Measurements from ENCODE around the gene FMNL1. TPM values are rescaled to one million over a fixed set of nuclear protein-coding genes. Genes with fewer than 3 reads are reported as not detected.
A peak's percentile ranks its signal among the peaks of the same experiment; 100 is the strongest.

The FMNL1 gene
- total RNA-seq, 1 donor from 2014 or later = 469 TPM

- Mint-ChIP-seq H3K36me3 (ENCODE audit: low read depth) (peaks cover 79% of the 10 kb centered on the region), H3K9me3 (no peaks in the 10 kb centered on the region), H3K4me3 (ENCODE audit: low read depth) (peak overlapping the region; percentile 80), H3K4me1 (ENCODE audit: low read depth) (peaks cover 68% of the 10 kb centered on the region), H3K27ac (peak overlapping the region; percentile 97), H3K27me3 (ENCODE audit: low read depth) (no peaks in the 10 kb centered on the region)
- intact Hi-C loops (cut with micrococcal nuclease) = no loop called here
- no peak for DNase-seq (ENCODE audit: low spot score)
Measured at GRCh38 chr17:45232514-45233422, 11.1 kb downstream of the FMNL1 start.

GRCh38 chr17:45233423-45233924 lies 11.8 kb downstream of the FMNL1 start:
- intact Hi-C loops (cut with micrococcal nuclease) = no loop called here
- DNase-seq (ENCODE audit: low spot score) = no peak
- no peaks in the 10 kb centered on the region for H3K9me3 Mint-ChIP-seq
- peaks cover 86% of the 10 kb centered on the region for H3K36me3 Mint-ChIP-seq (ENCODE audit: low read depth)
- H3K27ac Mint-ChIP-seq = peak overlapping the region; percentile 97
- H3K4me3 Mint-ChIP-seq (ENCODE audit: low read depth) = peak overlapping the region; percentile 6
- peaks cover 66% of the 10 kb centered on the region for H3K4me1 Mint-ChIP-seq (ENCODE audit: low read depth)
- H3K27me3 Mint-ChIP-seq (ENCODE audit: low read depth) = no peaks in the 10 kb centered on the region

- H3K36me3 Mint-ChIP-seq (ENCODE audit: low read depth) = peaks cover 89% of the 10 kb centered on the region
- intact Hi-C loops (cut with micrococcal nuclease) = loop anchor here (1.0 kb wide), 1 partner anchor 16 kb away; no protein-coding TSS in a partner anchor
- no peaks in the 10 kb centered on the region for H3K27me3 Mint-ChIP-seq (ENCODE audit: low read depth)
- no peak for DNase-seq (ENCODE audit: low spot score)
- peak overlapping the region; percentile 97 for H3K27ac Mint-ChIP-seq
- no peaks in the 10 kb centered on the region for H3K9me3 Mint-ChIP-seq
- H3K4me1 Mint-ChIP-seq (ENCODE audit: low read depth) = peaks cover 61% of the 10 kb centered on the region
- H3K4me3 Mint-ChIP-seq (ENCODE audit: low read depth) = peak overlapping the region; percentile 38
Measured at GRCh38 chr17:45234641-45235415, 13.1 kb downstream of the FMNL1 start.

- H3K4me1 Mint-ChIP-seq (ENCODE audit: low read depth) = peaks cover 53% of the 10 kb centered on the region
- H3K27me3 Mint-ChIP-seq (ENCODE audit: low read depth) = no peaks in the 10 kb centered on the region
- DNase-seq (ENCODE audit: low spot score) = peak; percentile 61
- H3K27ac Mint-ChIP-seq = peak overlapping the region; percentile 97
- H3K36me3 Mint-ChIP-seq (ENCODE audit: low read depth) = peaks cover 91% of the 10 kb centered on the region
- H3K4me3 Mint-ChIP-seq (ENCODE audit: low read depth) = no peak overlapping the region
- no peaks in the 10 kb centered on the region for H3K9me3 Mint-ChIP-seq
- intact Hi-C loops (cut with micrococcal nuclease) = loop anchor here (1.0 kb wide), 1 partner anchor 16 kb away; no protein-coding TSS in a partner anchor
Measured at GRCh38 chr17:45235416-45236281, 14.0 kb downstream of the FMNL1 start.

- Mint-ChIP-seq H3K4me1 (ENCODE audit: low read depth) (peaks cover 49% of the 10 kb centered on the region), H3K36me3 (ENCODE audit: low read depth) (peaks cover 93% of the 10 kb centered on the region), H3K4me3 (ENCODE audit: low read depth) (no peak overlapping the region), H3K27me3 (ENCODE audit: low read depth) (no peaks in the 10 kb centered on the region), H3K9me3 (no peaks in the 10 kb centered on the region), H3K27ac (no peak overlapping the region)
- no peak for DNase-seq (ENCODE audit: low spot score)
- intact Hi-C loops (cut with micrococcal nuclease) = no loop called here
Measured at GRCh38 chr17:45236282-45236606, 14.6 kb downstream of the FMNL1 start.

GRCh38 chr17:45237686-45238085 lies 16.0 kb downstream of the FMNL1 start:
- Mint-ChIP-seq H3K27ac (peak overlapping the region; percentile 73), H3K4me3 (ENCODE audit: low read depth) (no peak overlapping the region), H3K9me3 (no peaks in the 10 kb centered on the region), H3K27me3 (ENCODE audit: low read depth) (no peaks in the 10 kb centered on the region), H3K36me3 (ENCODE audit: low read depth) (peaks cover 86% of the 10 kb centered on the region), H3K4me1 (ENCODE audit: low read depth) (peaks cover 36% of the 10 kb centered on the region)
- intact Hi-C loops (cut with micrococcal nuclease) = no loop called here
- DNase-seq (ENCODE audit: low spot score) = no peak

- Mint-ChIP-seq H3K4me1 (ENCODE audit: low read depth) (peaks cover 36% of the 10 kb centered on the region), H3K27ac (peak overlapping the region; percentile 73), H3K9me3 (no peaks in the 10 kb centered on the region), H3K4me3 (ENCODE audit: low read depth) (no peak overlapping the region), H3K36me3 (ENCODE audit: low read depth) (peaks cover 87% of the 10 kb centered on the region), H3K27me3 (ENCODE audit: low read depth) (no peaks in the 10 kb centered on the region)
- intact Hi-C loops (cut with micrococcal nuclease) = no loop called here
- DNase-seq (ENCODE audit: low spot score) = no peak
Measured at GRCh38 chr17:45238155-45238774, 16.6 kb downstream of the FMNL1 start.

- intact Hi-C loops (cut with micrococcal nuclease) = no loop called here
- H3K27ac Mint-ChIP-seq = no peak overlapping the region
- H3K4me1 Mint-ChIP-seq (ENCODE audit: low read depth) = peaks cover 25% of the 10 kb centered on the region
- peaks cover 86% of the 10 kb centered on the region for H3K36me3 Mint-ChIP-seq (ENCODE audit: low read depth)
- H3K27me3 Mint-ChIP-seq (ENCODE audit: low read depth) = no peaks in the 10 kb centered on the region
- H3K9me3 Mint-ChIP-seq = no peaks in the 10 kb centered on the region
- H3K4me3 Mint-ChIP-seq (ENCODE audit: low read depth) = no peak overlapping the region
- no peak for DNase-seq (ENCODE audit: low spot score)
Measured at GRCh38 chr17:45240905-45241327, 19.2 kb downstream of the FMNL1 start.

GRCh38 chr17:45241328-45242028 lies 19.8 kb downstream of the FMNL1 start:
- Mint-ChIP-seq H3K27ac (no peak overlapping the region), H3K36me3 (ENCODE audit: low read depth) (peaks cover 86% of the 10 kb centered on the region)
- intact Hi-C loops (cut with micrococcal nuclease) = no loop called here

GRCh38 chr17:45242029-45242414 lies 20.3 kb downstream of the FMNL1 start:
- H3K36me3 Mint-ChIP-seq (ENCODE audit: low read depth) = peaks cover 89% of the 10 kb centered on the region
- no peaks in the 10 kb centered on the region for H3K9me3 Mint-ChIP-seq
- no peaks in the 10 kb centered on the region for H3K27me3 Mint-ChIP-seq (ENCODE audit: low read depth)
- peaks cover 34% of the 10 kb centered on the region for H3K4me1 Mint-ChIP-seq (ENCODE audit: low read depth)
- intact Hi-C loops (cut with micrococcal nuclease) = no loop called here
- H3K4me3 Mint-ChIP-seq (ENCODE audit: low read depth) = no peak overlapping the region
- no peak for DNase-seq (ENCODE audit: low spot score)
- peak overlapping the region; percentile 35 for H3K27ac Mint-ChIP-seq

More at GRCh38 chr17:45241328-45242028, 19.8 kb downstream of the FMNL1 start:
- no peak for DNase-seq (ENCODE audit: low spot score)
- Mint-ChIP-seq H3K27me3 (ENCODE audit: low read depth) (no peaks in the 10 kb centered on the region), H3K4me3 (ENCODE audit: low read depth) (no peak overlapping the region), H3K4me1 (ENCODE audit: low read depth) (peaks cover 30% of the 10 kb centered on the region), H3K9me3 (no peaks in the 10 kb centered on the region)

GRCh38 chr17:45243750-45244149 lies 22.1 kb downstream of the FMNL1 start:
- peaks cover 36% of the 10 kb centered on the region for H3K4me1 Mint-ChIP-seq (ENCODE audit: low read depth)
- H3K9me3 Mint-ChIP-seq = no peaks in the 10 kb centered on the region
- no peak for DNase-seq (ENCODE audit: low spot score)
- no peak overlapping the region for H3K4me3 Mint-ChIP-seq (ENCODE audit: low read depth)
- H3K36me3 Mint-ChIP-seq (ENCODE audit: low read depth) = peaks cover 85% of the 10 kb centered on the region
- H3K27ac Mint-ChIP-seq = no peak overlapping the region
- intact Hi-C loops (cut with micrococcal nuclease) = no loop called here
- H3K27me3 Mint-ChIP-seq (ENCODE audit: low read depth) = no peaks in the 10 kb centered on the region

Data from activated T-helper 2 cell treated with anti-CD3 and anti-CD28 coated beads, Interferon-gamma antibody, Interleukin-2, Interleukin-4, amounts not matched to agents 10 μg/mL and 5 μg/mL and 100 μg/mL, durations not matched to agents 14 hours and 24 hours and 36 hours (primary cell).